Motor neuron (in vitro differentiated cells): ENCODE results near the gene MLPH. TPM values are rescaled to one million over a fixed set of nuclear protein-coding genes. Genes with fewer than 3 reads are reported as not detected.

Experiments
- total RNA-seq, 8 experiments: library from RNA; unstranded; fragments of 300-600 nt; gene quantifications; 2 replicates each; pipeline versions ENCODE4 v1.2.3 to v1.2.4, GENCODE V29; 2022

The MLPH gene
- total RNA-seq, 8 experiments from 2014 or later, result 0.11 to 1.3 (median 0.46) TPM; not detected in 1

Other genes starting within 250 kb of the MLPH start
- 100 to 1,000 TPM in 1 of 8 experiments, 1 to 10 TPM in 3, under 1 TPM in 4; 0.04 to 288 (median 1.0) TPM for gene COL6A3, start 73.1 kb upstream of the MLPH start, total RNA-seq
- gene PRLH, start 79.3 kb downstream of the MLPH start, total RNA-seq, result not detected
- gene RAB17, start 103.5 kb downstream of the MLPH start, total RNA-seq, result 1 to 10 TPM in 3 of 8 experiments, under 1 TPM in 5; 0.08 to 1.3 (median 0.65) TPM
- gene LRRFIP1, start 140.3 kb downstream of the MLPH start, total RNA-seq, result 10 to 100 TPM; 16.3 to 56.1 (median 29.5) TPM